ENCODE results near the gene MSI2.
"Not testable (repeated sequence)": the region's sequence is repeated elsewhere in the genome, so short reads cannot be mapped to it uniquely, and the experiment has no call there.

Gene MSI2

GRCh38 chr17:57620576-57620975 is 364.3 kb downstream of the MSI2 start:
- H3K27ac Mint-ChIP-seq (ENCODE audit: low read depth): no peak overlapping the region
- H3K9me3 Mint-ChIP-seq: no peaks in the 10 kb centered on the region
- ATAC-seq (replicated peaks; ENCODE audit: extremely low read depth, poor library complexity, severe bottlenecking): no peak
- no peak for DNase-seq (ENCODE audit: low spot score in 2 of 2)
- no peaks in the 10 kb centered on the region for H3K27me3 Mint-ChIP-seq
- peaks cover 11% of the 10 kb centered on the region for H3K36me3 Mint-ChIP-seq (ENCODE audit: insufficient read depth)
- peaks cover 29% of the 10 kb centered on the region for H3K4me1 Mint-ChIP-seq
- H3K4me3 Mint-ChIP-seq: no peak overlapping the region

GRCh38 chr17:57621791-57622190 is 365.5 kb downstream of the MSI2 start:
- H3K27me3 Mint-ChIP-seq; H3K9me3 Mint-ChIP-seq; H3K4me3 Mint-ChIP-seq; DNase-seq (ENCODE audit: low spot score in 2 of 2); ATAC-seq (replicated peaks; ENCODE audit: extremely low read depth, poor library complexity, severe bottlenecking): not testable (repeated sequence)
- Mint-ChIP-seq H3K4me1 (peaks cover 30% of the 10 kb centered on the region), H3K36me3 (ENCODE audit: insufficient read depth) (peaks cover 14% of the 10 kb centered on the region), H3K27ac (ENCODE audit: low read depth) (peak overlapping the region; percentile 55)

GRCh38 chr17:57622306-57622682 is 366.0 kb downstream of the MSI2 start:
- ATAC-seq (replicated peaks; ENCODE audit: extremely low read depth, poor library complexity, severe bottlenecking) (no peak), DNase-seq (ENCODE audit: low spot score in 2 of 2) (no peak)
- Mint-ChIP-seq H3K27me3 (no peaks in the 10 kb centered on the region), H3K4me3 (no peak overlapping the region), H3K9me3 (no peaks in the 10 kb centered on the region), H3K4me1 (peaks cover 30% of the 10 kb centered on the region), H3K27ac (ENCODE audit: low read depth) (peak overlapping the region; percentile 55), H3K36me3 (ENCODE audit: insufficient read depth) (peaks cover 18% of the 10 kb centered on the region)

GRCh38 chr17:57622683-57623433 is 366.5 kb downstream of the MSI2 start:
- Mint-ChIP-seq H3K4me3 (no peak overlapping the region), H3K27ac (ENCODE audit: low read depth) (peak overlapping the region; percentile 32), H3K36me3 (ENCODE audit: insufficient read depth) (peaks cover 18% of the 10 kb centered on the region), H3K4me1 (peaks cover 33% of the 10 kb centered on the region), H3K27me3 (no peaks in the 10 kb centered on the region), H3K9me3 (no peaks in the 10 kb centered on the region)
- DNase-seq (ENCODE audit: low spot score in 2 of 2) (no peak), ATAC-seq (replicated peaks; ENCODE audit: extremely low read depth, poor library complexity, severe bottlenecking) (no peak)

GRCh38 chr17:57623620-57624019 is 367.3 kb downstream of the MSI2 start:
- H3K9me3 Mint-ChIP-seq: no peaks in the 10 kb centered on the region
- no peak overlapping the region for H3K4me3 Mint-ChIP-seq
- H3K36me3 Mint-ChIP-seq (ENCODE audit: insufficient read depth): peaks cover 22% of the 10 kb centered on the region
- peak overlapping the region; percentile 32 for H3K27ac Mint-ChIP-seq (ENCODE audit: low read depth)
- ATAC-seq (replicated peaks; ENCODE audit: extremely low read depth, poor library complexity, severe bottlenecking) (no peak), DNase-seq (ENCODE audit: low spot score in 2 of 2) (no peak)
- no peaks in the 10 kb centered on the region for H3K27me3 Mint-ChIP-seq
- peaks cover 39% of the 10 kb centered on the region for H3K4me1 Mint-ChIP-seq

- Mint-ChIP-seq H3K27ac (ENCODE audit: low read depth) (no peak overlapping the region), H3K4me3 (no peak overlapping the region), H3K9me3 (no peaks in the 10 kb centered on the region)
Measured at GRCh38 chr17:57624386-57624785, 368.1 kb downstream of the MSI2 start.

GRCh38 chr17:57625511-57625910 is 369.2 kb downstream of the MSI2 start:
- peaks cover 31% of the 10 kb centered on the region for H3K4me1 Mint-ChIP-seq
- no peaks in the 10 kb centered on the region for H3K27me3 Mint-ChIP-seq
- H3K9me3 Mint-ChIP-seq: no peaks in the 10 kb centered on the region
- no peak for ATAC-seq (replicated peaks; ENCODE audit: extremely low read depth, poor library complexity, severe bottlenecking)
- no peak overlapping the region for H3K4me3 Mint-ChIP-seq
- H3K27ac Mint-ChIP-seq (ENCODE audit: low read depth): no peak overlapping the region
- DNase-seq (ENCODE audit: low spot score in 2 of 2): no peak
- H3K36me3 Mint-ChIP-seq (ENCODE audit: insufficient read depth): peaks cover 24% of the 10 kb centered on the region

More at GRCh38 chr17:57624386-57624785, 368.1 kb downstream of the MSI2 start:
- DNase-seq (ENCODE audit: low spot score in 2 of 2) (no peak), ATAC-seq (replicated peaks; ENCODE audit: extremely low read depth, poor library complexity, severe bottlenecking) (no peak)
- Mint-ChIP-seq H3K4me1 (peaks cover 32% of the 10 kb centered on the region), H3K36me3 (ENCODE audit: insufficient read depth) (peaks cover 22% of the 10 kb centered on the region), H3K27me3 (no peaks in the 10 kb centered on the region)

GRCh38 chr17:57625957-57626356 is 369.6 kb downstream of the MSI2 start:
- Mint-ChIP-seq H3K27me3 (no peaks in the 10 kb centered on the region), H3K27ac (ENCODE audit: low read depth) (no peak overlapping the region), H3K4me3 (no peak overlapping the region), H3K9me3 (no peaks in the 10 kb centered on the region), H3K36me3 (ENCODE audit: insufficient read depth) (peaks cover 24% of the 10 kb centered on the region), H3K4me1 (peaks cover 33% of the 10 kb centered on the region)
- no peak for DNase-seq (ENCODE audit: low spot score in 2 of 2)
- ATAC-seq (replicated peaks; ENCODE audit: extremely low read depth, poor library complexity, severe bottlenecking): no peak

GRCh38 chr17:57626520-57627210 is 370.3 kb downstream of the MSI2 start:
- Mint-ChIP-seq H3K4me3 (no peak overlapping the region), H3K27me3 (no peaks in the 10 kb centered on the region), H3K36me3 (ENCODE audit: insufficient read depth) (peaks cover 26% of the 10 kb centered on the region), H3K9me3 (no peaks in the 10 kb centered on the region), H3K4me1 (peaks cover 38% of the 10 kb centered on the region), H3K27ac (ENCODE audit: low read depth) (no peak overlapping the region)
- DNase-seq (ENCODE audit: low spot score in 2 of 2) (no peak), ATAC-seq (replicated peaks; ENCODE audit: extremely low read depth, poor library complexity, severe bottlenecking) (no peak)

- ATAC-seq (replicated peaks; ENCODE audit: extremely low read depth, poor library complexity, severe bottlenecking) (no peak), DNase-seq (ENCODE audit: low spot score in 2 of 2) (no peak)
- Mint-ChIP-seq H3K4me1 (peaks cover 38% of the 10 kb centered on the region), H3K27ac (ENCODE audit: low read depth) (peak overlapping the region; percentile 78), H3K4me3 (no peak overlapping the region), H3K36me3 (ENCODE audit: insufficient read depth) (peaks cover 31% of the 10 kb centered on the region), H3K27me3 (no peaks in the 10 kb centered on the region), H3K9me3 (no peaks in the 10 kb centered on the region)
Measured at GRCh38 chr17:57627591-57627990, 371.3 kb downstream of the MSI2 start.

- Mint-ChIP-seq H3K9me3 (no peaks in the 10 kb centered on the region), H3K4me3 (no peak overlapping the region), H3K4me1 (peaks cover 32% of the 10 kb centered on the region), H3K27ac (ENCODE audit: low read depth) (no peak overlapping the region), H3K27me3 (no peaks in the 10 kb centered on the region), H3K36me3 (ENCODE audit: insufficient read depth) (peaks cover 29% of the 10 kb centered on the region)
- ATAC-seq (replicated peaks; ENCODE audit: extremely low read depth, poor library complexity, severe bottlenecking) (no peak), DNase-seq (ENCODE audit: low spot score in 2 of 2) (no peak)
Measured at GRCh38 chr17:57628421-57628820, 372.1 kb downstream of the MSI2 start.

- H3K4me1 Mint-ChIP-seq: peaks cover 25% of the 10 kb centered on the region
- peaks cover 28% of the 10 kb centered on the region for H3K36me3 Mint-ChIP-seq (ENCODE audit: insufficient read depth)
- peak overlapping the region; percentile 15 for H3K27ac Mint-ChIP-seq (ENCODE audit: low read depth)
- no peaks in the 10 kb centered on the region for H3K27me3 Mint-ChIP-seq
- DNase-seq (ENCODE audit: low spot score in 2 of 2) (no peak), ATAC-seq (replicated peaks; ENCODE audit: extremely low read depth, poor library complexity, severe bottlenecking) (peak; percentile 43)
- H3K4me3 Mint-ChIP-seq: no peak overlapping the region
- H3K9me3 Mint-ChIP-seq: no peaks in the 10 kb centered on the region
Measured at GRCh38 chr17:57629470-57629869, 373.1 kb downstream of the MSI2 start.

- Mint-ChIP-seq H3K4me3 (no peak overlapping the region), H3K27ac (ENCODE audit: low read depth) (peak overlapping the region; percentile 15), H3K27me3 (no peaks in the 10 kb centered on the region), H3K9me3 (no peaks in the 10 kb centered on the region), H3K4me1 (peaks cover 22% of the 10 kb centered on the region), H3K36me3 (ENCODE audit: insufficient read depth) (peaks cover 28% of the 10 kb centered on the region)
- ATAC-seq (replicated peaks; ENCODE audit: extremely low read depth, poor library complexity, severe bottlenecking) (no peak), DNase-seq (ENCODE audit: low spot score in 2 of 2) (no peak)
Measured at GRCh38 chr17:57629886-57630285, 373.6 kb downstream of the MSI2 start.

Data from central memory CD8-positive, alpha-beta T cell (primary cell).